ENCODE results near the gene RNF128. TPM values are rescaled to one million over a fixed set of nuclear protein-coding genes. Genes with fewer than 3 reads are reported as not detected.

Gene RNF128
- total and polyA plus RNA-seq, 9 donors, result 0.07 to 4.5 (median 0.15) TPM; not detected in 2

- peaks cover 4% of the 10 kb centered on the region for H3K27me3 ChIP-seq (ENCODE audit: control insufficient read depth, insufficient read depth, low read length)
- no peaks in the 10 kb centered on the region for H3K4me1 ChIP-seq (ENCODE audit: control insufficient read depth, insufficient read depth, low read length)
- H3K27ac ChIP-seq (ENCODE audit: low read length), result no peak overlapping the region
- DNase-seq, result no peak
- no peak overlapping the region for H3K4me3 ChIP-seq (ENCODE audit: low read length)
- no peaks in the 10 kb centered on the region for H3K36me3 ChIP-seq (ENCODE audit: control insufficient read depth, insufficient read depth, low read length)
- H3K9me3 ChIP-seq (replicated peaks; ENCODE audit: control insufficient read depth, low read depth, low read length), result no peaks in the 10 kb centered on the region
Measured at GRCh38 chrX:106710771-106711170, 15.7 kb upstream of the RNF128 start.

GRCh38 chrX:106711375-106711774 lies 15.1 kb upstream of the RNF128 start:
- Histone ChIP-seq H3K27ac (ENCODE audit: low read length) (no peak overlapping the region), H3K9me3 (replicated peaks; ENCODE audit: control insufficient read depth, low read depth, low read length) (no peaks in the 10 kb centered on the region), H3K27me3 (ENCODE audit: control insufficient read depth, insufficient read depth, low read length) (peaks cover 4% of the 10 kb centered on the region), H3K4me1 (ENCODE audit: control insufficient read depth, insufficient read depth, low read length) (no peaks in the 10 kb centered on the region), H3K4me3 (ENCODE audit: low read length) (no peak overlapping the region), H3K36me3 (ENCODE audit: control insufficient read depth, insufficient read depth, low read length) (no peaks in the 10 kb centered on the region)
- DNase-seq, result no peak
- WGBS (ENCODE audit: insufficient coverage), result no CpG with 5 or more reads among the region's 4 CpGs

GRCh38 chrX:106716004-106716403 lies 10.5 kb upstream of the RNF128 start:
- Histone ChIP-seq H3K4me3 (ENCODE audit: low read length) (no peak overlapping the region), H3K9me3 (replicated peaks; ENCODE audit: control insufficient read depth, low read depth, low read length) (no peaks in the 10 kb centered on the region), H3K36me3 (ENCODE audit: control insufficient read depth, insufficient read depth, low read length) (no peaks in the 10 kb centered on the region), H3K27ac (ENCODE audit: low read length) (no peak overlapping the region), H3K4me1 (ENCODE audit: control insufficient read depth, insufficient read depth, low read length) (no peaks in the 10 kb centered on the region), H3K27me3 (ENCODE audit: control insufficient read depth, insufficient read depth, low read length) (peaks cover 5% of the 10 kb centered on the region)
- no CpG with 5 or more reads among the region's 1 CpG for WGBS (ENCODE audit: insufficient coverage)
- DNase-seq, result no peak

- Histone ChIP-seq H3K27me3 (ENCODE audit: control insufficient read depth, insufficient read depth, low read length) (peaks cover 5% of the 10 kb centered on the region), H3K4me1 (ENCODE audit: control insufficient read depth, insufficient read depth, low read length) (no peaks in the 10 kb centered on the region), H3K36me3 (ENCODE audit: control insufficient read depth, insufficient read depth, low read length) (no peaks in the 10 kb centered on the region), H3K4me3 (ENCODE audit: low read length) (no peak overlapping the region), H3K9me3 (replicated peaks; ENCODE audit: control insufficient read depth, low read depth, low read length) (no peaks in the 10 kb centered on the region), H3K27ac (ENCODE audit: low read length) (no peak overlapping the region)
- WGBS (ENCODE audit: insufficient coverage), result no CpG with 5 or more reads among the region's 1 CpG
- DNase-seq, result no peak
Measured at GRCh38 chrX:106716463-106716862, 10.0 kb upstream of the RNF128 start.

GRCh38 chrX:106718709-106719108 lies 7.8 kb upstream of the RNF128 start:
- DNase-seq, result no peak
- H3K36me3 ChIP-seq (ENCODE audit: control insufficient read depth, insufficient read depth, low read length), result no peaks in the 10 kb centered on the region
- H3K9me3 ChIP-seq (replicated peaks; ENCODE audit: control insufficient read depth, low read depth, low read length), result no peaks in the 10 kb centered on the region
- no peaks in the 10 kb centered on the region for H3K4me1 ChIP-seq (ENCODE audit: control insufficient read depth, insufficient read depth, low read length)
- no peak overlapping the region for H3K27ac ChIP-seq (ENCODE audit: low read length)
- H3K4me3 ChIP-seq (ENCODE audit: low read length), result no peak overlapping the region
- H3K27me3 ChIP-seq (ENCODE audit: control insufficient read depth, insufficient read depth, low read length), result peaks cover 7% of the 10 kb centered on the region
- WGBS (ENCODE audit: insufficient coverage), result 90% methylated on average over 2 of the region's 4 CpGs

GRCh38 chrX:106725931-106726330 lies 570 bp upstream of the RNF128 start:
- Histone ChIP-seq H3K36me3 (ENCODE audit: control insufficient read depth, insufficient read depth, low read length) (no peaks in the 10 kb centered on the region), H3K4me3 (ENCODE audit: low read length) (no peak overlapping the region), H3K9me3 (replicated peaks; ENCODE audit: control insufficient read depth, low read depth, low read length) (no peaks in the 10 kb centered on the region), H3K27me3 (ENCODE audit: control insufficient read depth, insufficient read depth, low read length) (peaks cover 21% of the 10 kb centered on the region), H3K4me1 (ENCODE audit: control insufficient read depth, insufficient read depth, low read length) (peaks cover 3% of the 10 kb centered on the region), H3K27ac (ENCODE audit: low read length) (no peak overlapping the region)
- DNase-seq, result no peak
- WGBS (ENCODE audit: insufficient coverage), result 22% methylated on average over 6 of the region's 8 CpGs

GRCh38 chrX:106728337-106728736 lies 1.8 kb downstream of the RNF128 start:
- Histone ChIP-seq H3K27ac (ENCODE audit: low read length) (no peak overlapping the region), H3K4me1 (ENCODE audit: control insufficient read depth, insufficient read depth, low read length) (peaks cover 3% of the 10 kb centered on the region), H3K36me3 (ENCODE audit: control insufficient read depth, insufficient read depth, low read length) (no peaks in the 10 kb centered on the region), H3K9me3 (replicated peaks; ENCODE audit: control insufficient read depth, low read depth, low read length) (no peaks in the 10 kb centered on the region), H3K27me3 (ENCODE audit: control insufficient read depth, insufficient read depth, low read length) (peaks cover 17% of the 10 kb centered on the region), H3K4me3 (ENCODE audit: low read length) (no peak overlapping the region)
- DNase-seq, result no peak
- WGBS (ENCODE audit: insufficient coverage), result no CpG with 5 or more reads among the region's 2 CpGs

- Histone ChIP-seq H3K9me3 (replicated peaks; ENCODE audit: control insufficient read depth, low read depth, low read length) (no peaks in the 10 kb centered on the region), H3K4me3 (ENCODE audit: low read length) (no peak overlapping the region), H3K27me3 (ENCODE audit: control insufficient read depth, insufficient read depth, low read length) (peaks cover 25% of the 10 kb centered on the region), H3K27ac (ENCODE audit: low read length) (no peak overlapping the region), H3K4me1 (ENCODE audit: control insufficient read depth, insufficient read depth, low read length) (peaks cover 3% of the 10 kb centered on the region), H3K36me3 (ENCODE audit: control insufficient read depth, insufficient read depth, low read length) (no peaks in the 10 kb centered on the region)
- no CpG with 5 or more reads among the region's 4 CpGs for WGBS (ENCODE audit: insufficient coverage)
- no peak for DNase-seq
Measured at GRCh38 chrX:106730401-106730800, 3.9 kb downstream of the RNF128 start.

GRCh38 chrX:106731590-106731989 lies 5.1 kb downstream of the RNF128 start:
- H3K36me3 ChIP-seq (ENCODE audit: control insufficient read depth, insufficient read depth, low read length), result no peaks in the 10 kb centered on the region
- DNase-seq, result no peak
- no peaks in the 10 kb centered on the region for H3K9me3 ChIP-seq (replicated peaks; ENCODE audit: control insufficient read depth, low read depth, low read length)
- no peak overlapping the region for H3K27ac ChIP-seq (ENCODE audit: low read length)
- no peak overlapping the region for H3K4me3 ChIP-seq (ENCODE audit: low read length)
- H3K4me1 ChIP-seq (ENCODE audit: control insufficient read depth, insufficient read depth, low read length), result peaks cover 3% of the 10 kb centered on the region
- peaks cover 18% of the 10 kb centered on the region for H3K27me3 ChIP-seq (ENCODE audit: control insufficient read depth, insufficient read depth, low read length)

GRCh38 chrX:106734827-106735226 lies 8.3 kb downstream of the RNF128 start:
- WGBS (ENCODE audit: insufficient coverage), result no CpG with 5 or more reads among the region's 3 CpGs
- no peaks in the 10 kb centered on the region for H3K36me3 ChIP-seq (ENCODE audit: control insufficient read depth, insufficient read depth, low read length)
- no peak for DNase-seq
- peaks cover 11% of the 10 kb centered on the region for H3K27me3 ChIP-seq (ENCODE audit: control insufficient read depth, insufficient read depth, low read length)
- no peak overlapping the region for H3K4me3 ChIP-seq (ENCODE audit: low read length)
- H3K9me3 ChIP-seq (replicated peaks; ENCODE audit: control insufficient read depth, low read depth, low read length), result no peaks in the 10 kb centered on the region
- no peaks in the 10 kb centered on the region for H3K4me1 ChIP-seq (ENCODE audit: control insufficient read depth, insufficient read depth, low read length)
- no peak overlapping the region for H3K27ac ChIP-seq (ENCODE audit: low read length)

- WGBS (ENCODE audit: insufficient coverage), result 80% methylated on average over 1 of the region's 2 CpGs
- Histone ChIP-seq H3K4me3 (ENCODE audit: low read length) (no peak overlapping the region), H3K36me3 (ENCODE audit: control insufficient read depth, insufficient read depth, low read length) (no peaks in the 10 kb centered on the region), H3K27ac (ENCODE audit: low read length) (no peak overlapping the region), H3K9me3 (replicated peaks; ENCODE audit: control insufficient read depth, low read depth, low read length) (no peaks in the 10 kb centered on the region), H3K4me1 (ENCODE audit: control insufficient read depth, insufficient read depth, low read length) (no peaks in the 10 kb centered on the region), H3K27me3 (ENCODE audit: control insufficient read depth, insufficient read depth, low read length) (peaks cover 5% of the 10 kb centered on the region)
- DNase-seq, result no peak
Measured at GRCh38 chrX:106740193-106740780, 13.8 kb downstream of the RNF128 start.

All from muscle of leg (tissue), 11 donors.